Measurements from ENCODE around the gene PLCB1. TPM values are rescaled to one million over a fixed set of nuclear protein-coding genes. Genes with fewer than 3 reads are reported as not detected.

Gene PLCB1
- total and polyA plus RNA-seq, 2 of the 4 experiments (the other 2 are of a cell fraction), result 5.6 to 16.1 TPM

- Histone ChIP-seq H2AFZ (replicated peaks; ENCODE audit: low read length, poor library complexity) (no peak overlapping the region), H2BK5ac (ENCODE audit: low read depth, low read length, poor library complexity, severe bottlenecking) (no peak overlapping the region), H3K79me1 (ENCODE audit: low read depth in 1 of 2, low read length in 2 of 2) (no peaks in the 10 kb centered on the region), H3K9ac (ENCODE audit: low read depth, low read length) (no peak overlapping the region), H3K4me2 (ENCODE audit: low read depth, low read length) (no peak overlapping the region), H3K9me3 (ENCODE audit: control insufficient read depth, insufficient read depth, low read length) (no peaks in the 10 kb centered on the region), H3K4ac (ENCODE audit: low read depth, low read length) (no peak overlapping the region), H4K20me1 (ENCODE audit: insufficient read depth, low read length) (no peaks in the 10 kb centered on the region), H3K56ac (ENCODE audit: extremely low read depth, insufficient read depth, low read length) (no peak overlapping the region), H2BK15ac (ENCODE audit: low read depth, low read length) (no peak overlapping the region), H2AK9ac (replicated peaks; ENCODE audit: low read depth, low read length, poor library complexity) (no peak overlapping the region), H3K27me3 (ENCODE audit: control insufficient read depth, insufficient read depth, low read length) (no peaks in the 10 kb centered on the region), H3K4me3 (ENCODE audit: insufficient read depth, low read depth, low read length) (no peak overlapping the region), H4K91ac (ENCODE audit: insufficient read depth, low read depth, low read length) (no peak overlapping the region), H2BK120ac (ENCODE audit: low read depth, low read length) (no peak overlapping the region), H4K8ac (ENCODE audit: low read depth in 2 of 2, low read length in 2 of 2) (no peak overlapping the region), H3K14ac (replicated peaks; ENCODE audit: low read depth, low read length) (no peak overlapping the region), H2BK20ac (ENCODE audit: low read depth, low read length) (no peak overlapping the region), H3K9me1 (ENCODE audit: insufficient read depth, low read length) (no peaks in the 10 kb centered on the region; the same call in 1 of the 2 replicates), H3K4me1 (ENCODE audit: control insufficient read depth, insufficient read depth, low read length) (peaks cover 7% of the 10 kb centered on the region; the same call in 1 of the 2 replicates), H3K36me3 (ENCODE audit: control insufficient read depth, insufficient read depth, low read length) (no peaks in the 10 kb centered on the region), H3K27ac (ENCODE audit: insufficient read depth, low read length) (no peak overlapping the region), H3K18ac (ENCODE audit: low read depth, low read length) (no peak overlapping the region), H2AK5ac (ENCODE audit: low read depth, low read length) (no peak overlapping the region), H3K23ac (ENCODE audit: low read depth, low read length) (no peak overlapping the region), H4K5ac (ENCODE audit: low read depth, low read length) (no peak overlapping the region)
- intact Hi-C loops (cut with micrococcal nuclease), result no loop called here
- dilution Hi-C loops (cut with HindIII; ENCODE audit: low sequenced_read_pairs, unreplicated experiment), result no loop called here
- DNase-seq (peak; percentile 31), ATAC-seq (ENCODE audit: low read depth) (no peak)
- no CpG with 5 or more reads among the region's 2 CpGs for WGBS, 2 experiments (ENCODE audit: extremely low coverage in 2 of 2, insufficient read length in 1 of 2)
- BruUV-seq (replicated peaks), result no TSS peak
- ChIA-PET CTCF (interaction anchor here (1.0 kb wide), 1 partner anchor 42 kb away, joined by 5 read pairs; no protein-coding TSS in a partner anchor), POLR2A (ENCODE audit: unreplicated experiment) (no interaction called here)
- TF ChIP-seq MXI1 (IDR thresholded peaks at IDR 0.05; ENCODE audit: borderline replicate concordance, low read depth, low read length) (no peak), CEBPB (IDR thresholded peaks at IDR 0.05; ENCODE audit: low read depth, low read length) (no peak), MAZ (IDR thresholded peaks at IDR 0.05; ENCODE audit: borderline replicate concordance, low read depth, low read length) (no peak), POLR2A (IDR thresholded peaks at IDR 0.05; ENCODE audit: low read depth, low read length) (no peak), RCOR1 (IDR thresholded peaks at IDR 0.05; ENCODE audit: insufficient replicate concordance, low read length) (no peak), MAFK (IDR thresholded peaks at IDR 0.05; ENCODE audit: low read depth, low read length) (no peak), BHLHE40 (IDR thresholded peaks at IDR 0.05; ENCODE audit: low read depth, low read length) (no peak), NFE2L2 (IDR thresholded peaks at IDR 0.05; ENCODE audit: low read depth, low read length) (no peak), CTCF (conservative IDR thresholded peaks at IDR 0.05; ENCODE audit: low read depth, low read length) (no peak)
- in situ Hi-C loops (cut with MboI; ENCODE audit: low sequenced_read_pairs), result no loop called here
Measured at GRCh38 chr20:8930726-8931125, 798.7 kb downstream of the PLCB1 start.
